GM12874 (cell line): ENCODE measurements around the gene ME2.

Experiments
- TF ChIP-seq, protein P1 (sequence below): IDR thresholded peaks from 2 replicates; pipeline ENCODE4 v1.5.1; 2011; ENCODE audit warnings: low read depth, mild to moderate bottlenecking, control low read depth, low read length, moderate library complexity; ENCODE audit not compliant: insufficient read depth

ME2 gene

GRCh38 chr18:50986360-50987087 is 107.6 kb downstream of the ME2 start:
- TF ChIP-seq, protein P1, sequence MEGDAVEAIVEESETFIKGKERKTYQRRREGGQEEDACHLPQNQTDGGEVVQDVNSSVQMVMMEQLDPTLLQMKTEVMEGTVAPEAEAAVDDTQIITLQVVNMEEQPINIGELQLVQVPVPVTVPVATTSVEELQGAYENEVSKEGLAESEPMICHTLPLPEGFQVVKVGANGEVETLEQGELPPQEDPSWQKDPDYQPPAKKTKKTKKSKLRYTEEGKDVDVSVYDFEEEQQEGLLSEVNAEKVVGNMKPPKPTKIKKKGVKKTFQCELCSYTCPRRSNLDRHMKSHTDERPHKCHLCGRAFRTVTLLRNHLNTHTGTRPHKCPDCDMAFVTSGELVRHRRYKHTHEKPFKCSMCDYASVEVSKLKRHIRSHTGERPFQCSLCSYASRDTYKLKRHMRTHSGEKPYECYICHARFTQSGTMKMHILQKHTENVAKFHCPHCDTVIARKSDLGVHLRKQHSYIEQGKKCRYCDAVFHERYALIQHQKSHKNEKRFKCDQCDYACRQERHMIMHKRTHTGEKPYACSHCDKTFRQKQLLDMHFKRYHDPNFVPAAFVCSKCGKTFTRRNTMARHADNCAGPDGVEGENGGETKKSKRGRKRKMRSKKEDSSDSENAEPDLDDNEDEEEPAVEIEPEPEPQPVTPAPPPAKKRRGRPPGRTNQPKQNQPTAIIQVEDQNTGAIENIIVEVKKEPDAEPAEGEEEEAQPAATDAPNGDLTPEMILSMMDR, result no peak

- TF ChIP-seq, protein P1, result no peak
Observed at GRCh38 chr18:50987261-50987660, 108.3 kb downstream of the ME2 start.

DNA sequence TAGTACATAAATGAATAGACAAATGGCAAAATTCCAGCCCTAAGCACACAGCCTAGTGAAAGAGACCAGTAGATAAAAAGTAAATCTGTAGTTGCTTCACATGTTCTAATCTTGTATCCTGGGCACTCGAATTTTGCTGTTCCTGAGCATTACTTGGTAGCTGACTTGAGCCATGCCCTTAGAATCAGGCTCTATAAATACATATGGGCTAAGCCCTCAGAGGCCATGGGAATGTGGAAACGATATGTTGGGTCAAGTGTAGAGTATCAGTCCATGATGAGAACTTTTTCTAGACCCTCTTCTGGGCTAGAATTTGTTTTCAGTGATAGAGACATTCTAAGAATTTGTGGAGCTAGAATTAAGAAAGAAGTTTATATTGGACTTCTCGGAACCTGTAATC is 110.8 kb downstream of the ME2 start:
- TF ChIP-seq, protein P1, result no peak

DNA sequence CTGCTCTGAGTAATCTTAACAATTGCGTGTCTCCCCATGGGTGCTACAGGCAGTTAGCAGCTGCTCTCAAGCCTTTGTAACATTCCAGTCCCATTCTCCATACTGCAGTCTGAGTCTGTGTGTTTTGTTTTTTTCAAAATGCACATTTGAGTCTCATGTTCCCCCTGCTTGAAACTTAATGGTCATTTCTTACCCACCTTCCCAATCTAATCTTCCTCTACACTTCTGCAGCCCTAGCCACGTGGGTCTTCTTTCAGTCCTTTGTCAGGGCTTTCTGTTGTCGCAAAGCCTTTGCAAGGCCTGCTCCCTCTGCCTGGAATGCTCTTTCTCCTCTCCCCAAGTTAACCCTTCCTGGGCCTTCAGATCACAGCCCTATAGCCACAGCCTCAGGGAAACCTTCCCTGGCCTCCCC is 113.4 kb downstream of the ME2 start:
- TF ChIP-seq, protein P1, result no peak

- TF ChIP-seq, protein P1, result no peak
Observed at GRCh38 chr18:50994031-50994430, 115.1 kb downstream of the ME2 start.
